H1 (cell line): ENCODE results near the gene PAIP2. TPM values are rescaled to one million over a fixed set of nuclear protein-coding genes. Genes with fewer than 3 reads are reported as not detected.
"Not testable (repeated sequence)": the region's sequence is repeated elsewhere in the genome, so short reads cannot be mapped to it uniquely, and the experiment has no call there.

ENCODE experiments used
- CTCF ChIA-PET: fragments of 300-600 bp; sonication (Branson Sonifier 250); formaldehyde crosslinking; loops from one replicate; lab custom pipeline; 2021; ENCODE audit not compliant: partially characterized antibody; lab: Charles Lee
- POLR2A ChIA-PET: fragments of 300-600 bp; sonication (Branson Sonifier 250); formaldehyde crosslinking; loops from one replicate; lab custom pipeline; 2021; ENCODE audit warnings: inconsistent platforms; ENCODE audit not compliant: partially characterized antibody; lab: Charles Lee
- DNase-seq, 2 experiments: peaks; one replicate each; pipeline versions ENCODE4 v3.0.0 to v3.0.0-alpha.2; 2010 to 2022; ENCODE audit warnings: low spot score in 2 of 2, low read depth in 1 of 2, mixed read lengths in 1 of 2
- FAIRE-seq: peaks from 2 replicates; lab custom pipeline; 2011; peaks lifted over from hg19 to GRCh38; lab: Jason Lieb, UNC
- H2AFZ ChIP-seq: 2 replicates; pipeline ENCODE4 v1.8.1; 2012; ENCODE audit warnings: low read length, inconsistent platforms
- H2AK5ac ChIP-seq: 2 replicates; pipeline ENCODE4 v1.6.1; 2013; ENCODE audit warnings: low read depth, low read length
- H2BK120ac ChIP-seq: replicated peaks from 2 replicates; pipeline ENCODE3; 2013; ENCODE audit warnings: low read depth, low read length, inconsistent platforms
- H2BK12ac ChIP-seq: 2 replicates; pipeline ENCODE4 v1.6.1; 2013; ENCODE audit warnings: low read depth, low read length
- H2BK15ac ChIP-seq: 2 replicates; pipeline ENCODE4 v1.6.1; 2013; ENCODE audit warnings: low read length
- H2BK20ac ChIP-seq: 2 replicates; pipeline ENCODE4 v1.6.1; 2013; ENCODE audit warnings: low read length
- H2BK5ac ChIP-seq: 2 replicates; pipeline ENCODE4 v1.6.1; 2013; ENCODE audit warnings: low read depth, low read length
- H3K14ac ChIP-seq: 2 replicates; pipeline ENCODE4 v1.6.1; 2013; ENCODE audit warnings: inconsistent platforms; ENCODE audit not compliant: insufficient read length
- H3K18ac ChIP-seq: 2 replicates; pipeline ENCODE4 v1.6.1; 2013; ENCODE audit warnings: low read length; ENCODE audit errors: extremely low read depth
- H3K23ac ChIP-seq: 2 replicates; pipeline ENCODE4 v1.6.1; 2013; ENCODE audit warnings: inconsistent platforms; ENCODE audit not compliant: insufficient read length
- H3K23me2 ChIP-seq: 2 replicates; pipeline ENCODE4 v1.6.1; 2013; ENCODE audit warnings: low read depth, low read length
- H3K27ac ChIP-seq: 2 replicates; pipeline ENCODE4 v1.6.1; 2011; ENCODE audit warnings: low read depth, low read length, inconsistent platforms
- H3K27me3 ChIP-seq, 4 experiments: replicated peaks in 1 of 4; 1 replicate in 1 of 4; 2 replicates in 3 of 4; pipeline versions ENCODE4 v1.6.1 to v1.8.1; 2011 to 2013; ENCODE audit warnings: low read length in 3 of 4, mild to moderate bottlenecking in 3 of 4, inconsistent platforms in 2 of 4, mixed read lengths in 2 of 4, moderate library complexity in 1 of 4; ENCODE audit not compliant: control insufficient read depth in 3 of 4, insufficient read depth in 3 of 4; ENCODE audit errors: extremely low read depth in 1 of 4
- H3K36me3 ChIP-seq, 4 experiments: 2 replicates each; pipeline versions ENCODE4 v1.6.1 to v1.8.1; 2011 to 2013; ENCODE audit warnings: mild to moderate bottlenecking in 4 of 4, low read length in 3 of 4, moderate library complexity in 2 of 4, control low read depth in 1 of 4, inconsistent platforms in 1 of 4; ENCODE audit not compliant: insufficient read depth in 4 of 4, control insufficient read depth in 2 of 4
- H3K4ac ChIP-seq: replicated peaks from 2 replicates; pipeline ENCODE3; 2013; ENCODE audit warnings: low read length, low read depth, mixed read lengths, inconsistent platforms; ENCODE audit not compliant: insufficient read length
- H3K4me1 ChIP-seq, 4 experiments: replicated peaks in 1 of 4; 1 replicate in 1 of 4; 2 replicates in 3 of 4; pipeline versions ENCODE4 v1.6.1 to v1.8.1; 2011 to 2013; ENCODE audit warnings: low read length in 3 of 4, inconsistent platforms in 2 of 4, mixed read lengths in 1 of 4; ENCODE audit not compliant: insufficient read depth in 4 of 4, control insufficient read depth in 3 of 4
- H3K4me2 ChIP-seq, 2 experiments: 2 replicates each; pipeline versions ENCODE4 v1.6.1 to v1.8.1; 2011 to 2013; ENCODE audit warnings: low read depth in 2 of 2, low read length in 2 of 2, control low read depth in 1 of 2, inconsistent platforms in 1 of 2, mild to moderate bottlenecking in 1 of 2; ENCODE audit not compliant: insufficient read depth in 1 of 2
- H3K4me3 ChIP-seq, 4 experiments: fragments of 200-600, 300-600 bp in 1 of 4; sonication (generic), shearing (Covaris generic), sonication (Bioruptor Twin) in 1 of 4; 2 replicates each; pipeline versions ENCODE4 v1.5.1 to v1.8.1; 2011 to 2016; ENCODE audit warnings: low read length in 4 of 4, low read depth in 3 of 4, control low read depth in 2 of 4, inconsistent platforms in 2 of 4, mild to moderate bottlenecking in 2 of 4, mixed read lengths in 1 of 4, moderate library complexity in 1 of 4; ENCODE audit not compliant: insufficient read depth in 2 of 4; ENCODE audit errors: extremely low read depth in 1 of 4
- H3K56ac ChIP-seq: replicated peaks from 2 replicates; pipeline ENCODE3; 2013; ENCODE audit warnings: low read depth, mild to moderate bottlenecking, mixed read lengths, low read length, inconsistent platforms; ENCODE audit not compliant: insufficient read length
- H3K79me1 ChIP-seq: 2 replicates; pipeline ENCODE4 v1.6.1; 2013; ENCODE audit warnings: low read depth, low read length, control low read depth
- H3K79me2 ChIP-seq, 2 experiments: 2 replicates each; pipeline versions ENCODE4 v1.6.1 to v1.8.1; 2012 to 2013; ENCODE audit warnings: low read length in 2 of 2, mild to moderate bottlenecking in 2 of 2, inconsistent platforms in 1 of 2; ENCODE audit not compliant: insufficient read depth in 2 of 2, control insufficient read depth in 1 of 2
- H3K9ac ChIP-seq, 4 experiments: replicated peaks in 1 of 4; 1 replicate in 1 of 4; 2 replicates in 3 of 4; pipeline versions ENCODE4 v1.6.1 to v1.8.1; 2011 to 2013; ENCODE audit warnings: low read depth in 3 of 4, low read length in 3 of 4, control low read depth in 2 of 4, mild to moderate bottlenecking in 2 of 4, moderate library complexity in 2 of 4, inconsistent platforms in 1 of 4; ENCODE audit errors: extremely low read depth in 1 of 4
- H3K9me3 ChIP-seq, 2 experiments: 2 replicates each; pipeline versions ENCODE4 v1.6.1 to v1.8.1; 2012 to 2013; ENCODE audit warnings: mild to moderate bottlenecking in 2 of 2, moderate library complexity in 2 of 2, control low read depth in 1 of 2, inconsistent platforms in 1 of 2, low read depth in 1 of 2, low read length in 1 of 2, mixed read lengths in 1 of 2; ENCODE audit not compliant: insufficient read depth in 2 of 2
- H4K20me1 ChIP-seq, 2 experiments: replicated peaks in 1 of 2; 2 replicates each; pipeline versions ENCODE3 to v1.8.1; 2011 to 2013; ENCODE audit warnings: inconsistent platforms in 2 of 2, low read length in 2 of 2, mild to moderate bottlenecking in 1 of 2; ENCODE audit not compliant: insufficient read depth in 2 of 2, control insufficient read depth in 1 of 2
- H4K5ac ChIP-seq: 2 replicates; pipeline ENCODE4 v1.6.1; 2013; ENCODE audit warnings: low read length, low read depth, mixed read lengths, inconsistent platforms; ENCODE audit not compliant: insufficient read length
- H4K8ac ChIP-seq: 2 replicates; pipeline ENCODE4 v1.8.0; 2013; ENCODE audit warnings: mild to moderate bottlenecking, moderate library complexity, low read length, inconsistent platforms; ENCODE audit not compliant: insufficient read depth; ENCODE audit errors: extremely low read depth
- H4K91ac ChIP-seq: replicated peaks from 2 replicates; pipeline ENCODE3; 2013; ENCODE audit warnings: low read length, mixed read lengths, inconsistent platforms; ENCODE audit not compliant: insufficient read length
- WGBS, 2 experiments: shearing (Covaris generic) in 1 of 2; methylation state at CpG; one replicate each; pipeline versions ENCODE4 v1.1.6 to v1.1.7; 2013 to 2015; ENCODE audit warnings: low lambda C conversion rate in 2 of 2, mixed read lengths in 2 of 2, inconsistent platforms in 1 of 2, low coverage in 1 of 2, missing lambda C conversion rate in 1 of 2; ENCODE audit not compliant: insufficient replicate concordance in 2 of 2, insufficient coverage in 1 of 2, insufficient read length in 1 of 2; ENCODE audit errors: extremely low coverage in 1 of 2, missing lambda C conversion rate in 1 of 2; 5-methylcytosine and 5-hydroxymethylcytosine counted together
- polyA plus RNA-seq, 7 experiments: library from polyadenylated mRNA; depleted of rRNA in 3 of 7; stranded (reverse) in 5 of 7; unstranded in 2 of 7; fragments of >200 nt in 5 of 7; fragments of 200-250 nt in 2 of 7; gene quantifications; 1 replicate in 5 of 7; 2 replicates in 1 of 7; 4 replicates in 1 of 7; pipeline versions ENCODE4 v1.2.1 to v1.2.3, GENCODE V29; 2011 to 2013; ENCODE audit warnings: missing spikeins in 2 of 7, mixed read lengths in 2 of 7
- total RNA-seq: library from RNA; stranded (reverse); fragmentation: NEBNext Ultra II Directional; extraction: Animal tissue kit (Norgen Biotek cat#: 25700); gene quantifications from 2 replicates; pipeline ENCODE4 v1.2.1, GENCODE V29; 2021

PAIP2 gene
- total and polyA plus RNA-seq, 2 of the 8 experiments (the other 6 are each of a cell fraction or from before 2014, with no cell fraction given), result 87.6 to 162 TPM

- not testable (repeated sequence) for H4K91ac ChIP-seq, H2BK5ac ChIP-seq, H3K9ac ChIP-seq, H3K4me2 ChIP-seq, DNase-seq, H3K27ac ChIP-seq, H2BK15ac ChIP-seq, H3K9me3 ChIP-seq, H2BK12ac ChIP-seq, H4K8ac ChIP-seq, H3K18ac ChIP-seq, H2BK20ac ChIP-seq, H2AFZ ChIP-seq, H3K56ac ChIP-seq, FAIRE-seq, H3K14ac ChIP-seq, H3K79me1 ChIP-seq, H3K4ac ChIP-seq, H4K5ac ChIP-seq, H3K23me2 ChIP-seq, H3K27me3 ChIP-seq, H3K23ac ChIP-seq, H2AK5ac ChIP-seq, H2BK120ac ChIP-seq, H3K4me1 ChIP-seq, H3K4me3 ChIP-seq
- H4K20me1 ChIP-seq, result peaks cover 15% of the 10 kb centered on the region in 2 experiments
- POLR2A ChIA-PET, result interaction anchor here (0.7 to 2.5 kb wide), 8 partner anchors 8 to 53 kb away, joined by 3 to 20 read pairs (median 4); partner anchors contain the start of gene MATR3
- peaks cover 0 to 16% (median 0%) of the 10 kb centered on the region in 4 experiments; a peak in 3 of 8 replicates for H3K36me3 ChIP-seq
- H3K79me2 ChIP-seq, result peaks cover 39 to 82% of the 10 kb centered on the region in 2 experiments
- CTCF ChIA-PET, result interaction anchor here (0.6 to 1.1 kb wide), 2 partner anchors 24 to 556 kb away, joined by 3 read pairs; no protein-coding TSS in a partner anchor
- 96% methylated on average over 7 of the region's 8 CpGs; no CpG with 5 or more reads in 1 of the 2 experiments for WGBS, 2 experiments
Observed at GRCh38 chr5:139345442-139345841, 3.8 kb downstream of the PAIP2 start.

GRCh38 chr5:139347863-139348262 lies 6.2 kb downstream of the PAIP2 start:
- not testable (repeated sequence) for H3K4ac ChIP-seq, H3K79me1 ChIP-seq, H2BK20ac ChIP-seq, H3K4me2 ChIP-seq, H3K23me2 ChIP-seq, H2BK120ac ChIP-seq, H3K56ac ChIP-seq, H4K91ac ChIP-seq, DNase-seq, H2BK12ac ChIP-seq, H2BK15ac ChIP-seq, H3K9ac ChIP-seq, H2AFZ ChIP-seq, H3K27ac ChIP-seq, H3K18ac ChIP-seq, H3K23ac ChIP-seq, FAIRE-seq, H3K4me1 ChIP-seq, H3K27me3 ChIP-seq, H4K5ac ChIP-seq, H3K14ac ChIP-seq, H2BK5ac ChIP-seq, H3K4me3 ChIP-seq, H3K9me3 ChIP-seq, H2AK5ac ChIP-seq, H4K8ac ChIP-seq
- ChIA-PET POLR2A (interaction anchor here (0.6 to 2.5 kb wide), 7 partner anchors 9 to 784 kb away, joined by 3 to 20 read pairs (median 3); no protein-coding TSS in a partner anchor), CTCF (interaction anchor here (0.7 kb wide), 1 partner anchor 26 kb away, joined by 3 read pairs; no protein-coding TSS in a partner anchor)
- peaks cover 0 to 16% (median 0%) of the 10 kb centered on the region in 4 experiments; a peak in 4 of 8 replicates for H3K36me3 ChIP-seq
- 91% methylated on average over 9 of the region's 9 CpGs; no CpG with 5 or more reads in 1 of the 2 experiments for WGBS, 2 experiments
- H3K79me2 ChIP-seq, result peaks cover 44 to 100% of the 10 kb centered on the region in 2 experiments
- H4K20me1 ChIP-seq, result peaks cover 18% of the 10 kb centered on the region in 2 experiments
